ENCODE results near the gene MAPRE2.

The MAPRE2 gene

DNA sequence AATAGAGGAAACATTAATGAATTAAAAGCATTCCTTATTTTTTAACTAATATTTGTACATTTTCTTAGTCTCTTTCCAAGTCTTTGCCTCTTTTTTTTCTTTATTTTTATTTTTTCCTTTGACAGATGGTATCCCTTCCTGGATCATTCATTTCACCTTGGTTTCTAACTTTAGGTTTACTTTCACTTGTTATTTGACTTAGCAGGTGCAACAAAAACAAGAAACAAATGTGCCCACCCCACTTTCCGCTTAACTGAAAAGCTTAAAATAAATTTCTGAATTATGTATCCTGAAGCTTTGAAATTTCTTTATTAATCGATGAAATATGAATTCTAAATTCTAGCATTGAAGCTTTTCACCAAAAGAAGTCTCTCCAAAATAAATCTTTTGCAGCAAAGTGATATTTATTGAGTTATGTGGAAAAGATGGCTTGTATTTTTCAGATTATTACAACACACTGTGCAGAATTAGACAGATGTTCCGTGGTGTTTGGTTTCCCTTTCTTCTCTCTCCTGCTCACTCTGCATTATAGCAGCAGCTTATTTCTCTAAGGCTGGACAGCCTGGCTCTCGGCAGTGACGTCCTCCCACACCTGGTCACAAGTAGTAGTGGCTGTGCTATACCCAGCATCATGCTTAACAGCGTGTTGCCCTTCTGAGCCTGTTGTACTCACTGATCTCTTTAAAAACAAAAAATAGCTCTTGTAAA is 100.5 kb downstream of the MAPRE2 start:
- Histone ChIP-seq H3K9me3 (replicated peaks; ENCODE audit: insufficient read depth, low read length) (no peaks in the 10 kb centered on the region), H3K4me3 (ENCODE audit: low read length) (no peak overlapping the region), H3K4me2 (ENCODE audit: low read depth, low read length) (no peak overlapping the region), H2AFZ (ENCODE audit: low read length) (no peak overlapping the region), H3K4me1 (ENCODE audit: low read length) (no peaks in the 10 kb centered on the region), H3K79me2 (ENCODE audit: low read length) (no peaks in the 10 kb centered on the region), H3K9me2 (replicated peaks; ENCODE audit: insufficient read depth, low read length) (no peaks in the 10 kb centered on the region), H3F3A (ENCODE audit: insufficient read depth, low read length) (no peaks in the 10 kb centered on the region), H3K9ac (ENCODE audit: low read length) (no peak overlapping the region), H3K27ac (ENCODE audit: low read length) (no peak overlapping the region), H4K20me1 (ENCODE audit: insufficient read depth, low read length) (no peaks in the 10 kb centered on the region), H3K36me3 (replicated peaks; ENCODE audit: insufficient read depth, low read length) (no peaks in the 10 kb centered on the region), H3K27me3 (replicated peaks; ENCODE audit: insufficient read depth, low read length) (no peaks in the 10 kb centered on the region)
- no peak for DNase-seq
- no peak for TF ChIP-seq EZH2phosphoT487 (IDR thresholded peaks at IDR 0.05; ENCODE audit: low read length)
- TF ChIP-seq, protein P1, sequence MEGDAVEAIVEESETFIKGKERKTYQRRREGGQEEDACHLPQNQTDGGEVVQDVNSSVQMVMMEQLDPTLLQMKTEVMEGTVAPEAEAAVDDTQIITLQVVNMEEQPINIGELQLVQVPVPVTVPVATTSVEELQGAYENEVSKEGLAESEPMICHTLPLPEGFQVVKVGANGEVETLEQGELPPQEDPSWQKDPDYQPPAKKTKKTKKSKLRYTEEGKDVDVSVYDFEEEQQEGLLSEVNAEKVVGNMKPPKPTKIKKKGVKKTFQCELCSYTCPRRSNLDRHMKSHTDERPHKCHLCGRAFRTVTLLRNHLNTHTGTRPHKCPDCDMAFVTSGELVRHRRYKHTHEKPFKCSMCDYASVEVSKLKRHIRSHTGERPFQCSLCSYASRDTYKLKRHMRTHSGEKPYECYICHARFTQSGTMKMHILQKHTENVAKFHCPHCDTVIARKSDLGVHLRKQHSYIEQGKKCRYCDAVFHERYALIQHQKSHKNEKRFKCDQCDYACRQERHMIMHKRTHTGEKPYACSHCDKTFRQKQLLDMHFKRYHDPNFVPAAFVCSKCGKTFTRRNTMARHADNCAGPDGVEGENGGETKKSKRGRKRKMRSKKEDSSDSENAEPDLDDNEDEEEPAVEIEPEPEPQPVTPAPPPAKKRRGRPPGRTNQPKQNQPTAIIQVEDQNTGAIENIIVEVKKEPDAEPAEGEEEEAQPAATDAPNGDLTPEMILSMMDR (IDR thresholded peaks at IDR 0.05; ENCODE audit: low read length): no peak
- no peak for TF ChIP-seq EZH2 (optimal IDR thresholded peaks at IDR 0.05; ENCODE audit: low read depth, low read length)

DNA sequence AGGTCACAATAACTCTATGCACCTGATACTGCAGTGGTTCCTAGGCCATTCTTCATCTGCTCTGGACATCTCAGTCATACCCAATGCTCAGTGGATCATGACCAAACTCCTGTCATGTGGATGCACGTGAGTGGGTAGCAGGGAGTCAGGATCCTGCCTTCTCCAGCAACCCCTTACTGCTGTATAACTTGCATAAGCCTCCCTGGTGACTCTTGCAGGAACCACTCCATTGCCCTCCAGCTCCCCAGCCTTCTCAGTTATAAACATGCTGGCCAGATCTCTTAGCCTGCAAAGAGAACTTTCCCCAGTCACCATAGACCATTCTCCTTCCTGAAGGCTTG is 101.0 kb downstream of the MAPRE2 start:
- DNase-seq: no peak
- no peaks in the 10 kb centered on the region for H3K4me1 ChIP-seq (ENCODE audit: low read length)
- no peaks in the 10 kb centered on the region for H3K9me3 ChIP-seq (replicated peaks; ENCODE audit: insufficient read depth, low read length)
- no peaks in the 10 kb centered on the region for H3F3A ChIP-seq (ENCODE audit: insufficient read depth, low read length)
- no peaks in the 10 kb centered on the region for H3K36me3 ChIP-seq (replicated peaks; ENCODE audit: insufficient read depth, low read length)
- no peak overlapping the region for H3K9ac ChIP-seq (ENCODE audit: low read length)
- no peak overlapping the region for H3K4me3 ChIP-seq (ENCODE audit: low read length)
- TF ChIP-seq, protein P1 (IDR thresholded peaks at IDR 0.05; ENCODE audit: low read length): no peak
- no peak for TF ChIP-seq EZH2phosphoT487 (IDR thresholded peaks at IDR 0.05; ENCODE audit: low read length)
- no peak for TF ChIP-seq EZH2 (optimal IDR thresholded peaks at IDR 0.05; ENCODE audit: low read depth, low read length)
- H3K9me2 ChIP-seq (replicated peaks; ENCODE audit: insufficient read depth, low read length): no peaks in the 10 kb centered on the region
- no peak overlapping the region for H3K4me2 ChIP-seq (ENCODE audit: low read depth, low read length)
- H3K27ac ChIP-seq (ENCODE audit: low read length): no peak overlapping the region
- H3K27me3 ChIP-seq (replicated peaks; ENCODE audit: insufficient read depth, low read length): no peaks in the 10 kb centered on the region
- no peaks in the 10 kb centered on the region for H3K79me2 ChIP-seq (ENCODE audit: low read length)
- no peaks in the 10 kb centered on the region for H4K20me1 ChIP-seq (ENCODE audit: insufficient read depth, low read length)
- no peak overlapping the region for H2AFZ ChIP-seq (ENCODE audit: low read length)

DNA sequence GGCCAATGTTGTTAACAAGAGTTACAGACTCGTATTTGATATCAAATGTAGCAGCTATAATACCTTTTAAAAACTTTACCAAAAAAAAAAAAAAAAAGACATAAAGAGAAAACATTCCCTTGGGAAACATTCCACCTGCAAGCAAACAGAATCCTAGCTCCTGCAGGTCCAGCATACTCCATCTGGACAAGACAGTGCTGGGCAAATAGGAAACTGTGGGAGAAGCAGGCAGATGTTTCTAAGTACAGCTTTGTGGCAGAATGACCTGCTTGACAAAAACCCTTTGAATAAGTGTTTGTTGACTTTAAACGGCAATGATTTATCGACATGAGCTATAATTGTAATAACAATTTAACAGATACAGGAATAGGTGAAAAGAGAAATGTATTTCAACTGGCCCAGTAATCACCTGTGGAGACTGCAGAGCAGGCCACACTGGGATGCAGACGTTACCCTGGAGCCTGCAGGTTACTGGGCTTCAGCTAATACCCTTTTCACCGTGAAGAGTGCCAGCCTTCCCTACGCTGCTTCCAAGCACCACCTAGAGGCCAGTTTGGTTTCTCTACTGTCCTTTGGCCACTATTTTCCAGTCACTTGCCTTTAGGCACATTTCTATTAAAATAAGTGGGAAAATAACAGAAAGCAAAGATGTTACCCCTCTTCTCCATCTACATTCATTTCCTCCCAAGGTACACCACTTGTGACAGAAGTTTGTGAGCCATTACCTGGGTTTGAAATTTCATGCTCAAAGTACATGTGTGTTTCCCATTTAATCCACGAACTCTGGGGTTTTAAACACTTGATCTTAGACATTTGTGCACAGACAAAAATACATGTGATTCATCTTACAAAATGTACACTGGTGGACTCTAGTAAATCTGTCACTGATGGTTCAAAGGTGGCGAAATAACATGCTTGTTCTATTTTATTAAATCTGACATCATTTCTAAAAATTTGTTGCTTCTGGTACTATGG is 102.7 kb downstream of the MAPRE2 start:
- Histone ChIP-seq H3K27me3 (replicated peaks; ENCODE audit: insufficient read depth, low read length) (no peaks in the 10 kb centered on the region), H3K4me1 (ENCODE audit: low read length) (no peaks in the 10 kb centered on the region), H3K9me3 (replicated peaks; ENCODE audit: insufficient read depth, low read length) (no peaks in the 10 kb centered on the region), H2AFZ (ENCODE audit: low read length) (no peak overlapping the region), H3K9ac (ENCODE audit: low read length) (no peak overlapping the region), H3F3A (ENCODE audit: insufficient read depth, low read length) (no peaks in the 10 kb centered on the region), H3K27ac (ENCODE audit: low read length) (no peak overlapping the region), H3K79me2 (ENCODE audit: low read length) (no peaks in the 10 kb centered on the region), H3K4me2 (ENCODE audit: low read depth, low read length) (no peak overlapping the region), H4K20me1 (ENCODE audit: insufficient read depth, low read length) (no peaks in the 10 kb centered on the region), H3K36me3 (replicated peaks; ENCODE audit: insufficient read depth, low read length) (no peaks in the 10 kb centered on the region), H3K9me2 (replicated peaks; ENCODE audit: insufficient read depth, low read length) (no peaks in the 10 kb centered on the region), H3K4me3 (ENCODE audit: low read length) (no peak overlapping the region)
- TF ChIP-seq EZH2phosphoT487 (IDR thresholded peaks at IDR 0.05; ENCODE audit: low read length) (no peak), EZH2 (optimal IDR thresholded peaks at IDR 0.05; ENCODE audit: low read depth, low read length) (no peak)
- TF ChIP-seq, protein P1 (IDR thresholded peaks at IDR 0.05; ENCODE audit: low read length): peak; percentile 28
- DNase-seq: no peak
